NCI-H2081 (cell line): ENCODE results near the gene CACFD1.

ENCODE experiments used
- DNase-seq, 2 experiments: peaks; one replicate each; lab custom pipeline; 2025; lab: John Stamatoyannopoulos, UW

The CACFD1 gene

GRCh38 chr9:133459476-133460404, at the start of gene CACFD1:
TSS of gene CACFD1 (plus strand) at chr9:133459978. CDS start at chr9:133460067, 89 bp downstream.
- DNase-seq, result peak; percentile 97 to 100

- DNase-seq, result no peak
Observed at GRCh38 chr9:133415170-133415569, 44.6 kb upstream of the CACFD1 start.

GRCh38 chr9:133417541-133418461, 42.0 kb upstream of the CACFD1 start, which contains the start of gene REXO4:
TSS of gene REXO4 (minus strand) at chr9:133418010. CDS start at chr9:133417844, 166 bp downstream.
- peak; percentile 85 for DNase-seq

GRCh38 chr9:133419005-133419404, 40.8 kb upstream of the CACFD1 start:
- DNase-seq, result no peak

- no peak for DNase-seq
Observed at GRCh38 chr9:133420392-133420827, 39.4 kb upstream of the CACFD1 start.

GRCh38 chr9:133421615-133422542, 37.9 kb upstream of the CACFD1 start, which contains the start of gene ADAMTS13:
TSS of gene ADAMTS13 (plus strand) at chr9:133422367. CDS start at chr9:133422444, 77 bp downstream.
- no peak for DNase-seq

- no peak for DNase-seq
Observed at GRCh38 chr9:133423216-133423615, 36.6 kb upstream of the CACFD1 start.

- no peak for DNase-seq
Observed at GRCh38 chr9:133424187-133424586, 35.6 kb upstream of the CACFD1 start.

GRCh38 chr9:133425049-133425632, 34.6 kb upstream of the CACFD1 start:
- no peak for DNase-seq

GRCh38 chr9:133426011-133426410, 33.8 kb upstream of the CACFD1 start:
- no peak for DNase-seq

GRCh38 chr9:133427658-133428348, 32.0 kb upstream of the CACFD1 start:
- DNase-seq, result no peak

- peak; percentile 35 to 53 for DNase-seq
Observed at GRCh38 chr9:133428617-133429101, 31.1 kb upstream of the CACFD1 start.

- no peak for DNase-seq
Observed at GRCh38 chr9:133429214-133429613, 30.6 kb upstream of the CACFD1 start.

- no peak for DNase-seq
Observed at GRCh38 chr9:133429641-133430161, 30.1 kb upstream of the CACFD1 start.

GRCh38 chr9:133430244-133430643, 29.5 kb upstream of the CACFD1 start:
- DNase-seq, result no peak

- DNase-seq, result no peak
Observed at GRCh38 chr9:133433351-133433843, 26.4 kb upstream of the CACFD1 start.

GRCh38 chr9:133436681-133437080, 23.1 kb upstream of the CACFD1 start:
- DNase-seq, result no peak

GRCh38 chr9:133437753-133438531, 21.8 kb upstream of the CACFD1 start:
- no peak for DNase-seq

GRCh38 chr9:133439337-133439736, 20.4 kb upstream of the CACFD1 start:
- DNase-seq, result no peak
